ENCODE data around the gene MBLAC1.

MBLAC1 gene, protein sequence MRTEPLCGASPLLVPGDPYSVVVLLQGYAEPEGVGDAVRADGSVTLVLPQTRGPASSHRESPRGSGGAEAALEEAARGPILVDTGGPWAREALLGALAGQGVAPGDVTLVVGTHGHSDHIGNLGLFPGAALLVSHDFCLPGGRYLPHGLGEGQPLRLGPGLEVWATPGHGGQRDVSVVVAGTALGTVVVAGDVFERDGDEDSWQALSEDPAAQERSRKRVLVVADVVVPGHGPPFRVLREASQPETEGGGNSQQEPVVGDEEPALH

DNA sequence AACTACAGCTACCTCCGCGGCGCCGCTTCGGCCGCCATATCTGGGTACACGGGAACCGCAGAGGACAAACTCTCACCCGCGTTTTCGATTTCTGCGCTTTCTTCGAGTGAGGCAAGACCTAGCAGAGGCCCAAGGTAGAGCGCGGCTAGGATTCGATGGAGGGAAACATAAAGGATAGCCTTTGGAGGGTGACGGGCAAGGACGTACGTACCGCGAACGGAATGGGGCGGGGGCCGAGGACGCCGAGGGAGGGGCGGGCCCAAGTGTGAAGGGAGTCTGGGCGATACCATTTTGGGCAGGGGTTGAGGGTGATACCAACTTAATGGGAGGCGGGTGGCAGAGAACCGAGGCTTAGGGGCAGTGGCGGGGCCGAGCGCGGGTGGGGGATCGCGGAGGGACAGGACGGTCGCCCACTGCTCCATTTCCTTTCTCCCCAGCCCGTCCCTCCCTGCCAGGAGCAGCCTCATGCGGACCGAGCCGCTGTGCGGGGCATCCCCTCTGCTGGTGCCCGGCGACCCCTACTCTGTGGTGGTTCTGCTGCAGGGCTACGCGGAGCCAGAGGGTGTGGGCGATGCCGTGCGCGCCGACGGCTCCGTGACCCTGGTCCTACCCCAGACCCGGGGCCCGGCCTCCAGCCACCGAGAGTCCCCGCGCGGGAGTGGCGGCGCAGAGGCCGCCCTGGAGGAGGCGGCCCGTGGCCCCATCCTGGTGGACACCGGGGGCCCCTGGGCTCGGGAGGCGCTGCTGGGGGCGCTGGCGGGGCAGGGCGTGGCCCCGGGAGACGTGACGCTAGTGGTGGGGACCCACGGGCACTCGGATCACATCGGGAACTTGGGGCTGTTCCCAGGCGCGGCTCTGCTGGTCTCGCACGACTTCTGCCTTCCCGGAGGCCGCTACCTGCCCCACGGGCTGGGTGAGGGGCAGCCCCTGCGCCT, at the start of gene MBLAC1:
MBLAC1 (plus strand) TSS at position 37 of the 935 bp plus-strand sequence; CDS start at position 466, 429 bp downstream.
- peak; percentile 85 to 86 for DNase-seq

DNA sequence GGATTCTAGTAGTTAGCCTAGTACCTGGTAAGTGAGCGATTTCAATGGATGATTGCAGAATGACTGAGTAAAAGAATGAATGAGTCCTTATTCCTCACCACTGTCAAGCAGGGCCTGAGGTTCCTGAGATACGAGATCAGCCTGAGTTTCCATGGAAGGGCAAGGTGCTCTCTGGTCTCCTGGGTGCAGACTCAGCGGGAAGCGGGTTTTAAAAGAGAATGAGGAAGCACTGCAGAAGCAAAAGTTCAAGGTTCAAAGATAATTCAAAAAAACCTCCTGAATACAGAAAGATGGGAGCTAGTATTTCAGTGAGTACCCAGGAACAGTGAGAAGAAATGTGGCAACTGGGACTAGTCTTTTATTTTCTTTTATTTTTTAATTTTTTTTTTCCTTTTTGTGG, 49.6 kb upstream of the MBLAC1 start:
- no peak for DNase-seq

DNA sequence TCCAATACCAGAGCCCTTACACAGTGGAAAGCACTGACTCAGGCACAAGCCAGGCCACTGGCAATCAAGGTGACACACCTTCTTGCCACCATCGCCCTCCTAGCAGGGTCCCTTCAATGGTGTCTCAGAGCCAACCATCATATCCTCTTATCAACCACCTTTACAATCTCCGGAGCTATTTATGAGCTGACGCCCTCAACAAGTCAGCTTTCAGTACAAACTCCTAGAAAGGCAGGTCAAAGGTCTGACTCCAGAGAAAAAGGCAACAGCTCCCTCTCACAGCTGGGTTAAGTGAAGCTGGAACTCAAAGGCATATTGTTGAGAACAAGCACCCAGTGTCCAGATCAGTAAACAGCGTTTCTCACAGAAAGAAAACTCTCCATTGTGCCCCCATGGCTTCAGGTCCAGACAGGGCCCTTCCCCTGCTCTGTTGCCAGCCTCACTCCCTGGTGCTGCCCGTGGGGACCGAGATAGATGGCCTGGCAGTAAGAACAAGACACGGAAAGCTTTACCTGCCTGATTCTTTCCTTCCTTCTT, 47.7 kb upstream of the MBLAC1 start:
- DNase-seq = no peak

DNA sequence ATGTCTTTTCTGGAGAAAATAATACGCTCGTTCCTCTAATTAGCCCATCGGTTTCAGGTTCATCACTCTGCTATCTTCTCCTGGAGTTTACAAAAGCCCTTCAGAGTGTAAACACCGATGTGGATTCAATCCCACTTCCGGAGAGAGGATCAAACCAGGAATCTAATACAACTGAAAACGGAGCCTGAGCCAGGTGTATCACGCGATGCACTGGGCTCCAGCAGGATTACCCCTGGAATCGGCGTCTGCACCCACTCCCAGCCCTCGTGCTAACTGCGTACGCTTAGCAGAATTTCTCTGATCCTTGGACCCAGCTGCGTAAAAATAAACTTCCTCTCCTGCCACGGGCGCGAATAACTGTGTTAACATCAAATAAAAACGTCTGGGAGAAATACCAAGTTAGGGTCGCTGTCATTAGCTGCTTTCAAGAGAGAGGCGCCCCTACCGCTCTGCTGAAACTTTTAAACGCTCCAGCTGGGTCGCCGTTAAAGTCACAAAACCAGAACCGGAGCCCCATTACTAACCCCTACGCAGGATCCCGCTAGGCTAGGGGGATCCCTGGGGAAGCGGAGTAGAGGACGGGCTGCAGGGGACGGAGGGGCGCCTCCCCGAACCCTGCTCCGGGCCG, 45.7 kb upstream of the MBLAC1 start:
- no peak for DNase-seq

DNA sequence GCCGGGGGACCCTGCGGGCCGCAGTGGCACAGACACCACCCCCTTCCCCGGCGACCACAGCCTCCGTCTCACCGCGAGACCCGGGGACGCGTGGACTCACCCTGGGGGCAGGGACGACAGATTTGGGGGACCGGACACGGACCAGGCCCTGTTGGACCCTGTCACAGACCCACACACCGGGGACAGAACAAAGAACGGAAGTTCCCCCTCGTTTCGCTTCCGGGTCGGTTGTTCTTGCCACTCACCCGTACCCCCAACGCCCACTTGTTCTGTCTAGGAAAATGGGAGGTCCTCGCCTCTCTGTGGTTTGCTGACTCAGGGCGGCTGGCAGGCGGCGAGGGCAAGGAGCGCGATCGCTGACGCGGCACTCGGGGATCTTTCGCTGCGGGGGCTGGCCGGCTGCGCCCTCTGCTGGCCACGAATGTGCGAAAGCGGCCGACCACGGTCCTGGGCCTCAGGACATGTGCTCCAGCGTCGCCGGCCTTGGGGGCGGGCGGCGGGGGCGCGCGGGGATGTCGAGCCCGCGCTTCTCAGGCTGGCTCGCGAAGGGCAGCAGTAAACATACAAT, 45.1 kb upstream of the MBLAC1 start, which contains the start of gene ZNF3:
ZNF3 (minus strand) TSS at position 189 of the 568 bp plus-strand sequence. CDS start 4,366 bp downstream, outside the sequence.
- DNase-seq = peak; percentile 96 to 98

DNA sequence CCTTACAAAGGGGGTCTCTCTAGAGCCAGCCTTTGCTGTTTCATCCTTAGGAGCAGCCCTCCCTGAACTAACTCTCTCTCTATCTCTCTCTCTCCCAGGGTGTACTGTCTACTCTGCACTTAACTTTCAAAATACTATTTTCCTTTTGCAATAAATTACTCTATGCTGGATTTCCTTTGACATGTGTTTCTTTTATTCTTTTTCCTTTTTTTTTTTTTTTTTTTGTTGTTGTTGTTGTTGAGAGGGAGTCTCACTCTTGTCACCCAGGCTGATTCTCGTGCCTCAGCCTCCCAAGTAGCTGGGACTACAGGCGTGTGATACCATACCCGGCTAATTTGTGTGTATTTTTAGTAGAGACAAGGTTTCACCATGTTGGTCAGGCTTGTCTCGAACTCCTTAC, 43.8 kb upstream of the MBLAC1 start:
- DNase-seq = no peak

DNA sequence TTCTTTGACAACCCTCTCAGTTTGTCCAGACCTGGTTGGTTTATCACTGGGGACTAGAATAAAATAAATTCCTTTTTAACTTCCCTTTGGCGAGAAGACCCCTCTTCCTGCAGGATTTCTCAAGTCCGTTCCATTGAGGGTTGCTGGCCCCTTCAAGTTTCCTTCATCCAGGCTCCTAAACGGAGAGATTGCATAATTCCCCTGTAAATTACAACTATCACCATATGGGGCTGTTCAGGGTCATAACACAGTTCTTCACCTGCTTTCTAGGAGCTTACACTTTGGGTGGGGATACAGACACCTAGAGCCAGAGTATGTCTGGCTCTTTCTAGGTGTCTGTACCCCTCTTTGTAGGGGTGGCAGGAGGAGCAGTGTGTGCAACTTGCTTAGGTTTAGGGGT, 41.3 kb upstream of the MBLAC1 start:
- DNase-seq = no peak

DNA sequence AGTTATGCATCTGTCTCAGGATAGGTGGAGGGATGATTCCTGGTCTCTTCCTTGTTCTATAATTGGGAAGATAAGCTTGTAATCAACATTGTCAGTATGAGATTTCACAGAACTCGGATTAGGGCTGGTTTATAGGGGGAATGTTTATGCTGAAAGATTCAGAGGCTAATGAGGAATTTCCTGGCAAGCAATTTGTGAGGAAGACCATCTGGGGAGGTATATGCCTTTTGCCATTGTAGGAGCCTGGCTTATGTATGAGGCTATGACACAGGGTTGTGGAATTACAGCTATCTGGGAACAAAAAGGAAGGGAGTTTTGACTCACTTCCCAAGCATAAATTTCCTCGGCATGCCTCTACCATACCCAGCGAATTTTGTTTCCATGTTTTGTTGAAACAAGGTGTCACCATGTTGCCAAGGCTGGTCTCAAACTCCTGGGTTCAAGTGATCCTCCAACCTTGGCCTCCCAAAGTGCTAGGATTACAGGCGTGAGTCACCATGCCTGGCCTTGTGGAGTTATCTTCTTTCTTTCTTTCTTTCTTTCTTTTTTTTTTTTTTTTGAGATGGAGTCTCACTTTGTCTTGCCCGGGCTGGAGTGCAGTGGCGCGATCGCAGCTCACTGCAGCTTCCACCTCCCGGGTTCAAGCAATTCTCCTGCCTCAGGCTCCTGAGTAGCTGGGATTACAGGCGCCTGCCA, 39.6 kb upstream of the MBLAC1 start:
- no peak for DNase-seq

DNA sequence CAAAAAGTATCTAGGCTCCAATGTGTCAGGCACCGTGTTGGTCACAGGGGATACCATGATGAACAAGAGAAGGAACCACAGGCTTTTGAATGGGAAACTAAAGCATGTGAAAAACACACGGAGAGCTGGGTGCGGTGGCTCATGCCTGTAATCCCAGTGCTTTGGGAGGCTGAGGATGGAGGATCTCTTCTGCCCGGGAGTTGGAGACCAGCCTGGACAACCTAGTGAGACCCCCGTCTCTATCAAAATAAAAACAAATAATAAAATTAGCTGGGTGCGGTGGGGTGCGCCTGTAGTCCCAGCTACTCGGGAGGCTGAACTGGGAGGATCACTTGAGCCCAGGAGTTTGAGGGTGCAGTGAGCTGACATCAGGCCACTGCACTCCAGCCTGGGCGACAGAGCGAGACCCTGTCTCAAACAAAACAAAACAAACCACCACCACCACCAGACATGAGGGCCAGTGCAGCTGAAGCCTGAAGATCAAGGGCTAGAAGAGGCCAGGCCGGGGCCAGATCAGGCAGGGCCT, 38.6 kb upstream of the MBLAC1 start:
- DNase-seq = no peak

DNA sequence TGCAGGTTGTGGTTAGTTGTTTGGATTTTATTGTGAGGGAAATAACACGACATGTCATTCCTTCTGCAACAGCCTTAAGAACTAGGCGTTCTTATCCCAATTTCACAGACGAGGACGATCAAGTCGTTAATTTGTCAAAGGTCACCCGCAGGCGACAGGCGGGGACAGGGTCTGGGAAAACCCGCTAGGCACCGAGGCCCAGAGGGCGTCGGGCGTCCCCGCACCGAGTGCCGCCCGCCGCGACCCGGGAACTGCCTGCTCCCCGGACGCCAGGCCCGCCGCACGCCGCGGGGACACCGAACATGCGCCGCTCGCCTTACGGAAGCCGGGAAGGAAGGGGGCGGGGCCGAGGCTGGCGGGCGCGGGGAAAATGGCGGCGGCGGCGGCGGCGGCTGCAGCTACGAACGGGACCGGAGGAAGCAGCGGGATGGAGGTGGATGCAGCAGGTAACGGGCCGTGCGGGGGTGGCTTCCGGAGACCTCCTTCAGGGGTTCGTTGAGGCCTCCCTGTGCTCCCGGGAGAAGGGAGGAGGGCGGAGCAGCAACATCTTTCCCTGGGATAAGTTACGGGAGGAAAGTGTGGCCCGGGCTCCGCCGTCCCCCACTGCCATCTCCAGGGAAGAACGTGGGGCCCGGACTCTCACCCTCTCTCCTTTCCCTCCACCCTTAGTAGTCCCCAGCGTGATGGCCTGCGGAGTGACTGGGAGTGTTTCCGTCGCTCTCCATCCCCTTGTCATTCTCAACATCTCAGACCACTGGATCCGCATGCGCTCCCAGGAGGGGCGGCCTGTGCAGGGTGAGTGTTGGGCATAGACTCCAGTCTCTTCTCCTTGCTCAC, 37.9 kb upstream of the MBLAC1 start, which contains the start of gene COPS6:
COPS6 (plus strand) TSS at position 349 of the 837 bp plus-strand sequence; CDS start at position 371, 22 bp downstream.
- peak; percentile 76 to 90 for DNase-seq

DNA sequence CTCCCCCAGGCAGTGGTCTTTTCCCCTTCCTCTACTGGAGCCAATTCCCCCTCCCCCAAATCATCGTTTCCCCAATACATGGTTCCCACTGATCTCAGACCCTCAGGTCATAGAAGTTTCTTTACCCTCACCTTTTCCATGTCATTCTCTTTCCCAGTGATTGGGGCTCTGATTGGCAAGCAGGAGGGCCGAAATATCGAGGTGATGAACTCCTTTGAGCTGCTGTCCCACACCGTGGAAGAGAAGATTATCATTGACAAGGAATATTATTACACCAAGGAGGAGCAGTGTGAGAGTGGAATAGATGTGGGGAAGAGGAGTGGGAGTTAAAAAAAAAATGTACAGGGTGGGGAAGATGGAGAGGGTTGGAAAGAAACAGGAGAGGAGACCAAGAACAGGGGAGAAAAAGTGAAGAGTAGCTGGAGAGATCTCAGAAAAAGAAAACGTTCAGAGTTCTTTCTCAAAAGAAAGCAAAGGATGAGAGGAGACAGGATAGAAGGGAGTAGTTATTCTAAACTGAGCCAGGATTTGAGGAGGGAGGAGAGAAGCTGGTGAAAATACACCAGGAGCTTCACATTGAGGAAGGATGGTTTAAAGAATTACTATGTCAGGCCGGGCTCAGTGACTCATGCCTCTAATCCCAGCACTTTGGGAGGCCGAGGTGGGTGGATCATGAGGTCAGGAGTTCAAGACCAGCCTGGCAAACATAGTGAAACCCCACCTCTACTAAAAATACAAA, 37.1 kb upstream of the MBLAC1 start:
- no peak for DNase-seq

DNA sequence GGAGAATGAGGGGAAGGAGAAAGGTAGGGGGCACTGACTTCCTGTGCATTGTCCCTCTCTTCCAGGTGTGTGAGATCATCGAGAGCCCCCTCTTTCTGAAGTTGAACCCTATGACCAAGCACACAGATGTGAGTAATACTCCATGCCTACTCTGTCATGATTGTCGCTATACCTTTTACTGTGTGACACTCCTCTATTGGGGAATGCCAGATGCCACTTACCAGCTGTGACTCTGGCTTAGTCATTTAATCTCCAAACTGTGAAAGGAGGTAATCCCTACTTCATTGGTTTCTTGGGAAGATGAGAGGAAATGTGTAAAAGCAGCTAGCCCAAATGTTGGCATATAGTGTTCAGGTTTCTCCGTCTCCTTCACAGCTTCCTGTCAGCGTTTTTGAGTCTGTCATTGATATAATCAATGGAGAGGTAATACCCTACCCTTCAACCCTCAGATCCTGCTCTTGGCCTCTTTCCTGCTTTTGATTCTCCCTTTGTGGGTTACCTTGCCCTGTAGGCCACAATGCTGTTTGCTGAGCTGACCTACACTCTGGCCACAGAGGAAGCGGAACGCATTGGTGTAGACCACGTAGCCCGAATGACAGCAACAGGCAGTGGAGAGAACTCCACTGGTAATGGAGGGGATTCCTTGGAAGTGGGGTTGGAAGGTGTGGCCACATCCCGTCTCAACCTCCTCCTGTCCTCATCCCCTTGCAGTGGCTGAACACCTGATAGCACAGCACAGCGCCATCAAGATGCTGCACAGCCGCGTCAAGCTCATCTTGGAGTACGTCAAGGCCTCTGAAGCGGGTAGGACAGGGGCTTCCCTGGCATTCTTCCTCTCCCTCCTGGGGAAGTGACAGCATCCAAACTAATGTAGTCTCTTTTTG, 36.0 kb upstream of the MBLAC1 start:
- DNase-seq = no peak

DNA sequence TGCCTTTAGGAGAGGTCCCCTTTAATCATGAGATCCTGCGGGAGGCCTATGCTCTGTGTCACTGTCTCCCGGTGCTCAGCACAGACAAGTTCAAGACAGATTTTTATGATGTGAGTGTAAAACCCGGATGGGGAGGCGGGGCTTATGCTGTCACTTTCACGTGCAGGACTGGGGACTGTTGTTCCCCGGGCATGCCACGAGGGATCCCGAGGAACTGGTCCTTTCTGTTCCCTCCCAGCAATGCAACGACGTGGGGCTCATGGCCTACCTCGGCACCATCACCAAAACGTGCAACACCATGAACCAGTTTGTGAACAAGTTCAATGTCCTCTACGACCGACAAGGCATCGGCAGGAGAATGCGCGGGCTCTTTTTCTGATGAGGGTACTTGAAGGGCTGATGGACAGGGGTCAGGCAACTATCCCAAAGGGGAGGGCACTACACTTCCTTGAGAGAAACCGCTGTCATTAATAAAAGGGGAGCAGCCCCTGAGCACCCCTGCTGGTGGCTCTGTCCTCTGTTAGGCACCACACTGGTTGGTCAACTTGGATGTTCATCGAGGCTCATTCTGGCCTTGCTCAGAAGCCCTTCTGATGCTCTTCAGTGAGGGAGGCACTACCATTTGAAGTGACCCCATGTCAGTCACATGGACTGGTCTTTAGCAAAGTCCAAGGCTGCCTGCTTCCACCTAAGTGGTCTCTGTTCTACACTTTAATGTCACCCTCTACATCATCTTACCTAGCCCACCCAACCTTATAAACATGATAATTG, 35.2 kb upstream of the MBLAC1 start:
- DNase-seq = no peak

DNA sequence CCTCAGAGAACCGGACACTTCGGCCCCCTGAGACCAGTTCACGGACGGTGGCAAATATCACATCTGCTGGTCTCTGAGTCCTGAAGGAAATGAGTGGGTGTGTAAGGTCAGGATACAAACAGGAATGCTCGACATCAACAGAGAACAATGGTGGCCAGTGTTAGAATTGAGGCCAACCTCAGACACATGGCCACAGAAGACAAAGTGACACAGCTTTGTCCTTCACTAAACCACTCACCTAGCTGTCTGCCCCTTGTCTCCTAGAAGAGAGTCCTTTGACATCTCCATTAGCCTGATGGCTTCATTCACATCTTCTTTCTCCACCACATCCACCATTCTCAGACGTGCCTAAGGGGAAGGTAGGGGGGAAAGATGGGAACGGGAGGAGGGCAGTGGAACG, 33.7 kb upstream of the MBLAC1 start:
- no peak for DNase-seq

DNA sequence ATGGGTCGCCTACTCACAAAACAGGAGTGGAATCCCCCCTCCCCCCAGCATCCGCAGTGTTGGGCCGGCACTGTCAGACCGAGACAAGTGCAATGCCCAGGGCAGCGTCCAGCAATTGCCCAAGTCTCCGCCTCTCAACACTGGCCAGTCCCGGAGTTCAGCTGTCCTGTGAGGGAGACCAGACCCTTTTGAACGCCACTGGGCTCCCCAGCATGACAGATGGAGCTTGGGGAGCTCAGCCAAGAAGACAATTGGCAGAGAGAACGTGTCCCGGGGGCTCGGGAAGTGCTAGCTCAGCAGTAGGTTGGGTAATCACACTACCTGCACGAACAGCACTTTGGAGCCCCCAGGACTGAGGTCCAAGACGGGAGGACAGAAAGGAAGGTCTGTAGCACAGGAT, 33.3 kb upstream of the MBLAC1 start:
- DNase-seq = no peak

DNA sequence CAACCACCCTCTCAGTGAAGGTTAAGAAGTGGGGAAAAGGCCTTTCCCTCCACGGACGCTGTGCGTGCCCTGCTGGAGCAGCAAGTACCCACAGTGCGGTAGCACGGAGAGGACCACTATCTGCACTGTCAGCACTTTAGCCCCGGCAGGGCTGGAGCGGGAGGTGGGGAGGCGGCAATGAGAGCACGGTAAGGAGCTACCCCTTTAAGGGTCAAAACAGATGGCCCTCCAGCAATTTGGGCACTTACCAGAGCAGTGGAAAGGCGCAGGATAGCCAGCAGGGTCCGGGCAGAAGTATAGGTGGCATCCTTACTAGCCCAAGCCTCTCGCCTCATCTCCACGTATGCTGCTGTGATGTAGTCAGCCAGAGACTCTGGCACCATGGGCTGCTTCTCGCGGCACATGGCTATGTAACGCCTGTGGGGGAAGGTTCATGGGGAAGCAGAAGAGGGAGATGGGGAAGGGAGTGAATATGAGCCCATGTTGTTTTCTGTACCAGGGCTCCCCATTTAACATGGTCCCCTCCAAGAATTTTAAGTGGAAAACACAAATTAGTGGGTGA, 32.8 kb upstream of the MBLAC1 start:
- DNase-seq = no peak

DNA sequence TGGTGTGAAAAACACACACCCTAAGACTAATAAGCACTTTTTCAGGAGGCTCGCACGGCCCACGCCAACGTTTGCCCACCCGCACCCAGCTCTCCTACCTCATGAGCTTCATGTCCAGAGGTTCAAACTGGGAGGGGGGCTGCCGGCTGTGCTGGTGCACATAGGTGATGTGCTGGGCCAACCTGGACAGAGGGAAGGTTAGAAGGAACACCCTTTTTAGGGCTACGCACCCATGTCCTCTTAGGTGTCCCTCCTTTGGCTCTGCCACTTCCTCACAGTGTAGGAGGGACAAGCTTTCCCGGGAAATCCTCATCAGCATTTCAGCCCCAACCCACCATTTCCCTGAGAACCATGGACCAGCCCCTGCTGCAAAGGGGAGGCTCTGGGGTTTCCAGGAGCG, 31.5 kb upstream of the MBLAC1 start:
- DNase-seq = no peak

DNA sequence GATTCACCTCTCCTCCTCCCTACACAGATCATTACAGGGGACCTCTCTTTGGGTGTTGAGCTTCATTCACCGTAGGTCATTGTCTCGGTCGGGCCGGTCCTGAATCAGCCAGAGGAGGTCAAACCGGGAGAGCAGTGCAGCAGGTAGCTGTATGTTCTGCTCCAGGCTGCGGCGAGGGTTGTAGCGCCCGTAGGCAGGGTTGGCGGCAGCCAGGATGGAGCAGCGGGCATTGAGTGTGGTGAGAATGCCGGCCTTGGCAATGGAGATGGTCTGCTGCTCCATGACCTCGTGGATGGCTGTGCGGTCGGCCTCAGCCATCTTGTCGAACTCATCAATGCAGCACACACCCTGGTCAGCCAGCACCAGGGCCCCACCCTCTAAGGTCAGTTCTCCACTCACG, 31.1 kb upstream of the MBLAC1 start:
- no peak for DNase-seq

Data from stimulated activated CD4-positive, alpha-beta T cell treated with anti-CD3 and anti-CD28 coated beads, Interleukin-4, amount 100 ng/mL, for 4 hours (primary cell).